Suprapubic skin (tissue), 3 donors: Measurements from ENCODE around the gene HRK.

Source experiments
- CTCF ChIP-seq, 2 donors: fragments of 200-600 bp in 1 of 2; fragments of 450-650 bp in 1 of 2; sonication (generic) in 1 of 2; IDR thresholded peaks; one replicate each; pipeline ENCODE4 v1.5.1; 2016 to 2019; ENCODE audit warnings: antibody characterized with exemption in 2 of 2, mild to moderate bottlenecking in 1 of 2, moderate library complexity in 1 of 2
- POLR2A ChIP-seq, 2 donors: fragments of 450-650 bp; IDR thresholded peaks; one replicate each; pipeline ENCODE4 v1.6.1; 2017; ENCODE audit warnings: antibody characterized with exemption in 2 of 2, mild to moderate bottlenecking in 2 of 2, moderate library complexity in 2 of 2

GRCh38 chr12:116901612-116902011, 20.4 kb upstream of the HRK start:
- TF ChIP-seq CTCF (IDR thresholded peaks at IDR 0.05) (no peak), POLR2A (IDR thresholded peaks at IDR 0.05) (no peak)
